ENCODE results near the gene FBXO42.

FBXO42 gene

GRCh38 chr1:16351994-16352841 lies at the start of gene FBXO42:
Gene FBXO42, minus strand, starts transcription at chr1:16352480. Its CDS starts 37,062 bp downstream, at chr1:16315418.
- DNase-seq, result peak; percentile 86

GRCh38 chr1:16398371-16398953 lies 46.2 kb upstream of the FBXO42 start:
- DNase-seq, result no peak

- DNase-seq, result no peak
Observed at GRCh38 chr1:16397120-16397519, 44.8 kb upstream of the FBXO42 start.

- no peak for DNase-seq
Observed at GRCh38 chr1:16396591-16396990, 44.3 kb upstream of the FBXO42 start.

GRCh38 chr1:16394977-16395376 lies 42.7 kb upstream of the FBXO42 start:
- no peak for DNase-seq

- no peak for DNase-seq
Observed at GRCh38 chr1:16393570-16394521, 41.6 kb upstream of the FBXO42 start.

- DNase-seq, result no peak
Observed at GRCh38 chr1:16392740-16393569, 40.7 kb upstream of the FBXO42 start.

GRCh38 chr1:16391411-16391810 lies 39.1 kb upstream of the FBXO42 start:
- DNase-seq, result no peak

GRCh38 chr1:16387201-16388188 lies 35.2 kb upstream of the FBXO42 start:
- no peak for DNase-seq

- DNase-seq, result no peak
Observed at GRCh38 chr1:16386454-16387113, 34.3 kb upstream of the FBXO42 start.

- DNase-seq, result no peak
Observed at GRCh38 chr1:16385659-16386453, 33.6 kb upstream of the FBXO42 start.

GRCh38 chr1:16383888-16384287 lies 31.6 kb upstream of the FBXO42 start:
- DNase-seq, result no peak

GRCh38 chr1:16380868-16381267 lies 28.6 kb upstream of the FBXO42 start:
- DNase-seq, result no peak

GRCh38 chr1:16378443-16378842 lies 26.2 kb upstream of the FBXO42 start:
- no peak for DNase-seq

GRCh38 chr1:16376971-16377370 lies 24.7 kb upstream of the FBXO42 start:
- DNase-seq, result no peak

- no peak for DNase-seq
Observed at GRCh38 chr1:16375521-16376340, 23.5 kb upstream of the FBXO42 start.

GRCh38 chr1:16374266-16374665 lies 22.0 kb upstream of the FBXO42 start:
- DNase-seq, result no peak

- no peak for DNase-seq
Observed at GRCh38 chr1:16372535-16373285, 20.4 kb upstream of the FBXO42 start.
